Spleen (tissue), 11 donors: ENCODE results near the gene DNAH14. TPM values are rescaled to one million over a fixed set of nuclear protein-coding genes. Genes with fewer than 3 reads are reported as not detected.

Source experiments
- DNase-seq: peaks from one replicate; pipeline ENCODE4 v3.0.0-alpha.2; 2020
- H3K27ac ChIP-seq, 8 donors: fragments of 200-600 bp; sonication (generic) in 7 of 8; 1 replicate in 4 of 8; 2 replicates in 4 of 8; pipeline versions ENCODE4 v1.5.0 to v1.8.0; 2016 to 2021; ENCODE audit warnings: inconsistent platforms in 4 of 8, mild to moderate bottlenecking in 4 of 8, moderate library complexity in 1 of 8
- H3K27me3 ChIP-seq, 7 donors: fragments of 200-600 bp; sonication (generic) in 6 of 7; replicated peaks in 1 of 7; 1 replicate in 4 of 7; 2 replicates in 3 of 7; pipeline versions ENCODE4 v1.5.0 to v1.8.0; 2016 to 2021; ENCODE audit warnings: inconsistent platforms in 3 of 7, mild to moderate bottlenecking in 1 of 7
- H3K36me3 ChIP-seq, 6 donors: fragments of 200-600 bp; sonication (generic) in 5 of 6; 1 replicate in 4 of 6; 2 replicates in 2 of 6; pipeline versions ENCODE4 v1.5.0 to v1.8.0; 2016 to 2021; ENCODE audit warnings: inconsistent platforms in 2 of 6
- H3K4me1 ChIP-seq, 6 donors: fragments of 200-600 bp; sonication (generic) in 5 of 6; 1 replicate in 3 of 6; 2 replicates in 3 of 6; pipeline versions ENCODE4 v1.5.0 to v1.8.0; 2016 to 2021; ENCODE audit warnings: inconsistent platforms in 3 of 6
- H3K4me3 ChIP-seq, 8 donors: fragments of 200-600 bp; sonication (generic) in 7 of 8; 1 replicate in 4 of 8; 2 replicates in 4 of 8; pipeline versions ENCODE4 v1.5.0 to v1.8.0; 2016 to 2021; ENCODE audit warnings: inconsistent platforms in 4 of 8, mild to moderate bottlenecking in 4 of 8, moderate library complexity in 2 of 8
- H3K9me3 ChIP-seq, 8 donors: fragments of 200-600 bp; sonication (generic) in 7 of 8; 1 replicate in 4 of 8; 2 replicates in 4 of 8; pipeline versions ENCODE4 v1.5.0 to v1.8.0; 2016 to 2021; ENCODE audit warnings: inconsistent platforms in 4 of 8
- POLR2A ChIP-seq, 3 donors: fragments of 450-650 bp; IDR thresholded peaks; one replicate each; pipeline ENCODE4 v1.5.1; 2017; ENCODE audit warnings: antibody characterized with exemption in 3 of 3, mild to moderate bottlenecking in 1 of 3
- POLR2AphosphoS5 ChIP-seq, 3 donors: sonication (generic); formaldehyde crosslinking; IDR thresholded peaks; one replicate each; pipeline ENCODE4 v1.5.1; 2017; ENCODE audit warnings: antibody characterized with exemption in 3 of 3
- WGBS, 5 donors: extraction: QIAGEN DNeasy Blood & Tissue Kit in 3 of 5; methylation state at CpG; one replicate each; pipeline versions ENCODE4 v1.1.5 to v1.1.7; 2013 to 2018; 5-methylcytosine and 5-hydroxymethylcytosine counted together
- intact Hi-C: fragments of 100-400 bp; cut with DNase I; formaldehyde crosslinking; loops from one replicate; pipeline ENCODE4 v1.15.0; 2023; ENCODE audit warnings: low total_unique reads
- polyA plus RNA-seq, 3 donors: library from polyadenylated mRNA; stranded (reverse); fragments of 200-250 nt; gene quantifications; one replicate each; pipeline ENCODE4 v1.2.1, GENCODE V29; 2013
- total RNA-seq, 7 donors: library from RNA; depleted of rRNA in 3 of 7; stranded (reverse); fragments of >200 nt in 3 of 7; fragmentation: NEBNext Ultra II Directional in 4 of 7; extraction: Animal tissue kit (Norgen Biotek cat#: 25700) in 4 of 7; gene quantifications; one replicate each; pipeline versions ENCODE4 v1.1.0 to v1.2.1, GENCODE V29; 2016 to 2021
- TF ChIP-seq, protein P1 (sequence below), 11 experiments: fragments of 200-600 bp in 7 of 11; fragments of 450-650 bp in 4 of 11; sonication (generic) in 4 of 11; IDR thresholded peaks in 8 of 11; conservative IDR thresholded peaks in 3 of 11; 1 replicate in 7 of 11; 2 replicates in 4 of 11; pipeline versions ENCODE4 v1.4.0 to v1.8.0; 2016 to 2021; ENCODE audit warnings: antibody characterized with exemption in 11 of 11, inconsistent platforms in 4 of 11, mild to moderate bottlenecking in 1 of 11
- donor health status: healthy with polysubstance abuse.
- donor health status: DM: no; HTN: no; CAD: no; lungs with moderate emphysema.
- donor health status: DM: no; HTN: no; CAD: no.
- donor health status: Bipolar disorder and iron deficiency.
- donor health status: healthy.
- donor health status: DM: no; HTN: no; CAD: no.
- donor health status: DM: yes; HTN: yes; CAD: no.

DNAH14 gene
- total and polyA plus RNA-seq, 10 donors, result 0.70 to 6.4 (median 4.8) TPM

DNA sequence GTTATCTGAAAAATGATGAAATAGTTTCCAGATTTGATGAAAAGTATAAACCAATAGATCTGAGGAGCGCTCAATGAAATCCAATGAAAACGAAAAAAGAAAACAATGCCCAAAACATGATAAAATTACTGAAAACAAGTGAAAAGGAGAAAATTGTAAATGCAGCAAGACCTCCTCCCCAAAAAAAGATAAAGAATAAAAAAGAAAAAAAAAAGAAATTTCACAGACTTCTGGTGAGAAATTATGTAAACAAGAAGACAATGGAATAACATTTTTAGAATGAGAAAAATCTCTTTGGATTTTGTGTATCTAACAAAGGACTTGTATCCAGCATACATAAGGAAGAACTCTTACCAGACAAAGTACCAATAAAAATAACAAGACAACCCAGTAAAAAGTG lies 134.2 kb downstream of the DNAH14 start:
- Histone ChIP-seq H3K4me3 (no peak overlapping the region), H3K36me3 (no peaks in the 10 kb centered on the region), H3K9me3 (peaks cover 0 to 26% (median 8%) of the 10 kb centered on the region in 8 donors), H3K4me1 (no peaks in the 10 kb centered on the region), H3K27ac (no peak overlapping the region), H3K27me3 (no peaks in the 10 kb centered on the region)
- 90 to 94% (median 93%) methylated on average over 2 of the region's 2 CpGs for WGBS, 5 donors
- TF ChIP-seq POLR2AphosphoS5 (IDR thresholded peaks at IDR 0.05) (no peak), POLR2A (IDR thresholded peaks at IDR 0.05) (no peak)
- TF ChIP-seq, protein P1, sequence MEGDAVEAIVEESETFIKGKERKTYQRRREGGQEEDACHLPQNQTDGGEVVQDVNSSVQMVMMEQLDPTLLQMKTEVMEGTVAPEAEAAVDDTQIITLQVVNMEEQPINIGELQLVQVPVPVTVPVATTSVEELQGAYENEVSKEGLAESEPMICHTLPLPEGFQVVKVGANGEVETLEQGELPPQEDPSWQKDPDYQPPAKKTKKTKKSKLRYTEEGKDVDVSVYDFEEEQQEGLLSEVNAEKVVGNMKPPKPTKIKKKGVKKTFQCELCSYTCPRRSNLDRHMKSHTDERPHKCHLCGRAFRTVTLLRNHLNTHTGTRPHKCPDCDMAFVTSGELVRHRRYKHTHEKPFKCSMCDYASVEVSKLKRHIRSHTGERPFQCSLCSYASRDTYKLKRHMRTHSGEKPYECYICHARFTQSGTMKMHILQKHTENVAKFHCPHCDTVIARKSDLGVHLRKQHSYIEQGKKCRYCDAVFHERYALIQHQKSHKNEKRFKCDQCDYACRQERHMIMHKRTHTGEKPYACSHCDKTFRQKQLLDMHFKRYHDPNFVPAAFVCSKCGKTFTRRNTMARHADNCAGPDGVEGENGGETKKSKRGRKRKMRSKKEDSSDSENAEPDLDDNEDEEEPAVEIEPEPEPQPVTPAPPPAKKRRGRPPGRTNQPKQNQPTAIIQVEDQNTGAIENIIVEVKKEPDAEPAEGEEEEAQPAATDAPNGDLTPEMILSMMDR (IDR thresholded peaks at IDR 0.05 in 8 of 11, conservative IDR thresholded peaks at IDR 0.05 in 3 of 11), result no peak
- no peak for DNase-seq
- intact Hi-C loops, result no loop called here

GRCh38 chr1:225070972-225071371 lies 141.5 kb downstream of the DNAH14 start:
- TF ChIP-seq POLR2A (IDR thresholded peaks at IDR 0.05) (no peak), POLR2AphosphoS5 (IDR thresholded peaks at IDR 0.05) (no peak)
- TF ChIP-seq, protein P1 (IDR thresholded peaks at IDR 0.05 in 8 of 11, conservative IDR thresholded peaks at IDR 0.05 in 3 of 11), result no peak
- WGBS, 5 donors, result 41 to 61% (median 42%) methylated on average over 2 of the region's 2 CpGs
- intact Hi-C loops, result no loop called here

GRCh38 chr1:225097175-225097574 lies 167.7 kb downstream of the DNAH14 start:
- intact Hi-C loops, result no loop called here
- DNase-seq, result no peak
- Histone ChIP-seq H3K27me3 (no peaks in the 10 kb centered on the region), H3K27ac (no peak overlapping the region), H3K36me3 (no peaks in the 10 kb centered on the region), H3K4me1 (no peaks in the 10 kb centered on the region), H3K9me3 (peaks cover 0 to 17% (median 9%) of the 10 kb centered on the region in 8 donors), H3K4me3 (no peak overlapping the region)
- TF ChIP-seq, protein P1 (IDR thresholded peaks at IDR 0.05 in 8 of 11, conservative IDR thresholded peaks at IDR 0.05 in 3 of 11), result no peak
- TF ChIP-seq POLR2AphosphoS5 (IDR thresholded peaks at IDR 0.05) (no peak), POLR2A (IDR thresholded peaks at IDR 0.05) (no peak)
- 71 to 95% (median 91%) methylated on average over 3 of the region's 3 CpGs for WGBS, 5 donors

More at GRCh38 chr1:225070972-225071371, 141.5 kb downstream of the DNAH14 start:
- Histone ChIP-seq H3K27me3 (no peaks in the 10 kb centered on the region), H3K27ac (no peak overlapping the region), H3K9me3 (peaks cover 0 to 58% (median 46%) of the 10 kb centered on the region in 8 donors), H3K36me3 (no peaks in the 10 kb centered on the region), H3K4me3 (no peak overlapping the region), H3K4me1 (no peaks in the 10 kb centered on the region)
- DNase-seq, result no peak

- TF ChIP-seq POLR2AphosphoS5 (IDR thresholded peaks at IDR 0.05) (no peak), POLR2A (IDR thresholded peaks at IDR 0.05) (no peak)
- TF ChIP-seq, protein P1 (IDR thresholded peaks at IDR 0.05 in 8 of 11, conservative IDR thresholded peaks at IDR 0.05 in 3 of 11), result no peak
- Histone ChIP-seq H3K4me1 (no peaks in the 10 kb centered on the region), H3K9me3 (no peaks in the 10 kb centered on the region), H3K4me3 (no peak overlapping the region), H3K27ac (no peak overlapping the region), H3K27me3 (no peaks in the 10 kb centered on the region), H3K36me3 (no peaks in the 10 kb centered on the region)
- intact Hi-C loops, result no loop called here
- no peak for DNase-seq
Observed at GRCh38 chr1:225111000-225111399, 181.5 kb downstream of the DNAH14 start.
